HK-2 (cell line): ENCODE data around the gene SPATA16.
"Not testable (repeated sequence)": the region's sequence is repeated elsewhere in the genome, so short reads cannot be mapped to it uniquely, and the experiment has no call there.

Source experiments
- DNase-seq: peaks from one replicate; pipeline ENCODE4 v3.0.0-alpha.2; 2018; ENCODE audit not compliant: unreplicated experiment

The SPATA16 gene, protein sequence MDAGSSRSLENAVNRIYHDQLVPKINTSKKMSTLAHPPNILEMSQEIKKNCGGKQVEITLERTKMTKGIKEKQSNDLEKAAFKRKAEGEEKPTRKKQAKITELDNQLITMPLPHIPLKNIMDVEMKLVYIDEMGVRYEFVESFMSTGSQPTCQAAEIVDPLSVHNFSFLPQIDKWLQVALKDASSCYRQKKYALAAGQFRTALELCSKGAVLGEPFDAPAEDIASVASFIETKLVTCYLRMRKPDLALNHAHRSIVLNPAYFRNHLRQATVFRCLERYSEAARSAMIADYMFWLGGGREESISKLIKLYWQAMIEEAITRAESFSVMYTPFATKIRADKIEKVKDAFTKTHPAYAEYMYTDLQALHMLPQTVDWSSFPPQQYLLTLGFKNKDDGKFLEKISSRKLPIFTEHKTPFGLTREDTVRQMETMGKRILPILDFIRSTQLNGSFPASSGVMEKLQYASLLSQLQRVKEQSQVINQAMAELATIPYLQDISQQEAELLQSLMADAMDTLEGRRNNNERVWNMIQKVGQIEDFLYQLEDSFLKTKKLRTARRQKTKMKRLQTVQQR

DNA sequence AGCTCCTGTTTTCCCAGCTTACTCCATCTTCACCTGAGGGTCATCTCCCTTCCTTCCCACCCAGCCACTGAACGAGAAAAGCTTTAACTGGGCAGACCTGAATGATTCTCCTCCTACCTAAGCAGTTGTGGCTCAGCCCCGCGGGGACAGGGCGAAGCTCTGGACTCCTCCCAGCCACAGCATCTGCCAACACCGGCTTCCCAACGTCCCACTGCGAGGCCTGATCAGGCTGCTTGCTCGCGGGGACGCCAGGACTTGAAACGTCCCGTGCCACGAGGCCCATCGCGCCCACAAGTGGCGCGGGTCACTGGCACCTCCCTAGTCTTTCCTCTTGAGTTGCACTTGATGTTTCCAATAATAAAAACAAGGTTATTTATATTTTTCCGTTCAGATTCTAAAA is at the start of gene SPATA16:
SPATA16 (minus strand) TSS at position 250 of the 400 bp plus-strand sequence. CDS start 23,504 bp downstream, outside the sequence.
- no peak for DNase-seq

- not testable (repeated sequence) for DNase-seq
These were observed 42.0 kb upstream of the SPATA16 start for GRCh38 chr3:173183022-173183421.

- no peak for DNase-seq
These were observed 32.6 kb upstream of the SPATA16 start for GRCh38 chr3:173173652-173174051.

GRCh38 chr3:173159139-173159538 is 18.1 kb upstream of the SPATA16 start:
- not testable (repeated sequence) for DNase-seq

DNA sequence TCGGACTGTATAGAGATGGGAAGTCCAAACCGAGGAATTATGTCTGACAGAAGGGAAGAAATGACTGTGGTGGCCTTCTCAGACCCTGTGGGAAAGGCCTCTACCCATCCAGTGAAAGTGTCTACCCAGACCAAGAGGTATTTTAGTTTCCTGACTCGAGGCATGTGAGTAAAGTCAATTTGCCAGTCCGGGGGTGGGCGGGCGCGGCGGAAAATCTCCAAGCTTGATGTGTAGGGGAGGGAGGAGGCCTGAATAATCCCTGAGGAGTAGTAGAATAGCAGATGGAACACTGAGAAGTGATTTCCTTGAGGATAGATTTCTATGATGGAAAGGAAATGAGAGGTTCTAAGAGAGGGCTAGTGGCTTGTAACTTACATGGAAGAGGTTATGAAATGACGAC is 15.5 kb upstream of the SPATA16 start:
- not testable (repeated sequence) for DNase-seq

DNA sequence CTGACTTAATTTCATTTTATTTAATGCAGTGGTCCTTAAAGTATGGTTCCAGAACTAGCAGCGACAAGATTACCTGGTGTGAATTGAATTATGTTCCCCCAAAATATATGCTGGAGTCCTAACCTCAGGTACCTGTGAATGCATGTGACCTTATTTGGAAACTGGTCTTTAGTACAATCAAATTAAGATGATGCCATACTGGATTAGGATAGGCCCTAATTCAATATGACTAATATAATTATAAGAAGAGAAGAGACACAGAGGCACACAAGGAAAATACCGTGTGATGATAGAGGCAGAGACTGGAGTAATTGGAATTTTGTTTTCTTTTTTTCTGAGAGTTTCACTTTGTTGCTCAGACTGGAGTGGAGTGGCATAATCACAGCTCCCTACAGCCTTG is 12.6 kb upstream of the SPATA16 start:
- DNase-seq = no peak

DNA sequence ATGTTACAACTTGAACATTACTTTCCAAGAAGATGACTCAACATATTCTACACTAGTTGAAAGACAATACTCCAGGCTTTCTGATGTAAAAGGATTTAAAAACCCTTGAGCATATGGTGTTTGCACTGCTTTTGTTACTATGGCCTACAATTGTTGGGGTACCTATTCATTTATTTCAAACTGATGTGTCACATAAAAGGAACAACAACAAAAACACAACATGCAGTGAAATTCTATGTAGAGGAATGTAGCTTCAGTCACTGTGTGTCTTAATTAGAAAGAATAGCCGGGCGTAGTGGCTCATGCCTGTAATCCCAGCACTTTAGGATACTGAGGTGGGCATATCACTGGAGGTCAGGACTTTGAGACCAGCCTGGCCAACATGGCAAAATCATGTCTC is 1.6 kb downstream of the SPATA16 start:
- no peak for DNase-seq

DNA sequence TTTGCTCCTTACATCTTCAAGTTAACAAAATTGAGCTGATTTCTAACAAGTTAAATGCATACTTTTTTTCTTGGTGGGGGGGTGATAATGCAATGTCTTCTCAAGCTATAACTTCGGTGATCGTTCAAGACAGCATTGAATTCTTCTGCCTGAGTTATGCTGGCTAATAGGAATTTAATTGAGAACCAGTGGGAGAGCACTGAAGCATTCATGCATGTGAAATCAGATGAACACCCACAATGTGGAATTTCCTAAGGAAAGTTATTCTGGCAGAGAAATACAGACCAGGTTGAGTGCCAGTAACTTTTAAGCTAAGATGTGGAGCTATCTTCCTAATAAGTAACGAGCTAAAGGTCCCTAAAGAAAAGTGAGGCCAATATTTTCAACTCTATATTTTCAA is 3.0 kb downstream of the SPATA16 start:
- DNase-seq = no peak

GRCh38 chr3:173135059-173135458 is 6.0 kb downstream of the SPATA16 start:
- no peak for DNase-seq

DNA sequence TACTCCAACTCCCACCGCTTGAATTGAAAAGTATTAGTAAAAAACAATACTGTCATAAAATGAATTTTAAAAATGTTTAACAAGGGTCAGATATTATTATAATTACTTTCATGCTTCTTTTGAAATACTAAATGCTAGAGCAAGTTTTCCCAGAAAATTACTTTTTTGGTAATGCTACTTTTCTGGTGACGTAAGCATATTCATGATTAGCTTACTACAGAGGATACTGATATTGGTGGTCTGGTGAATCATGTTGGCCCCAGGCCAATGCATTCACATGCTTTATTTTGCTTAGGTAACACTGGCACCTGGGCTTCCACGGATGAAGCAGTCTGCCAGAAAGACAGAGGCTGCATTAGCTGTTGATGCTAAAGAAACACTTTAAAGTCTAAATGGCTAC is 12.4 kb downstream of the SPATA16 start:
- no peak for DNase-seq

DNA sequence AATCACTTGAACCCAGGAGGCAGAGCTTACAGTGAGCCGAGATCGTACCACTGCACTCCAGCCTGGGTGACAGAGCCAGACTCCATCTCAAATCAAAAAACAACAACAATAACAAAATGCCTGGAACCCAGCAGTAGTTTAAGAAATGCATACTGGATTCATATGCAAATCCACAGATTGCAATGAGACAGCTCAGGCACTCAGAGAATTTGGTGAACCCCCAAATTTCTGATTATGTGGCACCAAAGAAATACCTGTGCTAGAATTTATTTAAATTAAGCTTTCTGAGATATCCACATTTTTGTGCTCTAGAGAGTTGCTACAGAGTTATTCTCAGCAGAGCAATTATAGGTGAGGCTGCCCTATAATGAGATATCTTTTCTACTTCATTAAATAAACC is 29.7 kb downstream of the SPATA16 start:
- DNase-seq = no peak

- DNase-seq = no peak
These were observed 31.9 kb downstream of the SPATA16 start for GRCh38 chr3:173109143-173109542.

DNA sequence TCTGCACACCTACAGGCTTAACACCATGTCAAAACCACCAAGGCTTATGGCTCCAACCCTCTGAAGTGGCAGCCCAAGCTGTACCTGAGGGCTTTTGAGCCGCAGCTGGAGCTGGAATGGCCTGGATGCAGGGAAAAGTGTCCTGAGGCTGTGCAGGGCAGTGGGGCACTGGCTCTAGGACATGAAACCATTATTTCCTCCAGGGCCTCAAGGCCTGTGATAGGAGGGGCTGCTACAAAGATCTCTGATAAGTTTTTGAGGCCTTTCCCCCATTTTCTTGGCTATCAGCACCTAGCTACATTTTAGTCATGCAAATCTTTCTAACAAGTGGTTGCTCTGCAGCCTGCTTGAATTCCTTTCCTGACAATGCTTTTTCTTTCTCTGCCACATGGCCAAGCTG is 37.6 kb downstream of the SPATA16 start:
- no peak for DNase-seq

DNA sequence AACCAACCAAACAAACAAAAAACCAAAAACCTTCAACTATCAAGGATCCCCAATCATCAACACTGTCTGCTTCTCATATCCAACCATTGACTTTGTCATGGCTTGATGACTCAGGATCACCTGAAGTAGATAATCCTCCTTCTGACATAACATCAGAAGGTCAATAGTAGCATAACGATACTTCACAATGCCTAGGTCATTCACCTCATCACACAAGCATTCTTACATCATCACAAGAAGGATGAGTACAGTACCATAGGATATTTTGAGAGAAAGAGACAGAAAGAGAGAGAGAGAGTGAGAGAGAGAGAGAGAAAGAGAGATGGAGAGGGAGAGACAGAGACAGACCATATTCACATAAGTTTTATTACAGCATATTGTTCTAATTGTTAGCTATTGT is 42.1 kb downstream of the SPATA16 start:
- DNase-seq = no peak

DNA sequence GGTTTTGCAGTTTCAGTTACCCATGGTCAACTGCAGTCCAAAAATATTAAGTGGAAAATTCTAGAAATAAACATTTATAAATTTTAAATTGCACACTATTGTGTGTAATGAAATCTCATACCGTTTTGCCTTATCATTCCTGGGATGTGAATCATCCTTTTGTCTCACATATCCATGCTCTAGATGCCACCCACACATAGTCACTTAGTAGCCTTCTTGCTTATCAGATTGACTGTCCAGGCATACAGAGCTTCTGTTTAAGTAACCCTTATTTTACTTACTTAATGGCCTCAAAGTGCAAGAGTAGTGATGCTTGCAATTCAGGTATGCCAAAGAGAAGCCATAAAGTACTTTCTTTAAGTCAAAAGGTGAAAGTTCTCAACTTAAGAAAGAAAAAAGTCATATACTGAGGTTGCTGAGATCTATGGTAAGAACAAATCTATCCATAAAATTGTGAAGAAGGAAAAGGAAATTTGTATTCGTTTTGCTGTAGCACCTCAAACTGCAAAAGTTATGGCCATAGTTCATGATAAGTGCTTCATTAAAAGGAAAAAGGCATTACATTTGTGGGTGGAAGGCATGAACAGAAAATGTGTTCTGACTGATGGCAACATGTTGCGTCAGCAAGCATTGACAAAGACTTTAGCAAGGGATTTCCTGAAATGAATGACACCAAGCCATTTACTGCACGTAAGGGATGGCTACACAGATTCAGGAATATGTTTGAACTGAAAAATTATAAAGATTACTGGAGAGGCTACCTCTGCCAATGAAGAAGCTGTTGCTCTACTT is 43.8 kb downstream of the SPATA16 start:
- DNase-seq = no peak

DNA sequence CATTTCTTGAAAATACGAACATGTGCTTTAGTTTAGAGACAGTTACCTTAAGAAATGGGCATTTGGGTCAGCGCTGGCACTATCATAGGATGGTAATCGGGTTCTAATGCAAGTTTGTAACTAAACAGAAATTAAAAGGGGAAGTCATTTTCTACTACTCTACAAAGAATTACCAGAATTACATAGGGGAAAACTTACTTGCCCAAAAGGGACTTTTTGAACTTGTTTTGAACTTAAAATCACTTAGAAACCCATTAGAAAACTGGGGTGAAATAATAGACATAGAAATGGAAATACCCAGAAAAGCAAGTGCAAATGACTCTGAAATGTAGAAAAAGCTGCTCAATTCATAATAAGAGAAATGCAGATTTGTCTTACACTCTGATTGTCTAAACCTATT is 44.9 kb downstream of the SPATA16 start:
- no peak for DNase-seq

DNA sequence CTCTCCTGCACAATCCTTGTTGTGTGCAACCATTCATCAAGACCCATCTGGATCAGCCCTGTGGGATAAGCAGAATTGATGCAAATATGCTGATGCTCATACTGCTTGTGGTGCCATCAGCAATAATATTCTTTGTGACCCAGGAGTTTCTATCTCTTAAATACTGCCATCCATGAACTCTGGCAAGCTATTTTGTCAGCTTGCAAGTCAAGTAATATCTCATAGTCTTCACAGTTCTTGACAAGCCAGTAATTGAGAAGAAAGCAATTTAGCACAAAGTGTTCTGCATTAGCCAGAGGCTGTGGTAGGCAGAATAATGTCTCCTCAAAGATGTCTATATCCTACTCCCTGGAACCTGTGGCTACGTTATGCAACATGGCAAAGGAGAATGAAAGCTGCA is 49.0 kb downstream of the SPATA16 start:
- no peak for DNase-seq

DNA sequence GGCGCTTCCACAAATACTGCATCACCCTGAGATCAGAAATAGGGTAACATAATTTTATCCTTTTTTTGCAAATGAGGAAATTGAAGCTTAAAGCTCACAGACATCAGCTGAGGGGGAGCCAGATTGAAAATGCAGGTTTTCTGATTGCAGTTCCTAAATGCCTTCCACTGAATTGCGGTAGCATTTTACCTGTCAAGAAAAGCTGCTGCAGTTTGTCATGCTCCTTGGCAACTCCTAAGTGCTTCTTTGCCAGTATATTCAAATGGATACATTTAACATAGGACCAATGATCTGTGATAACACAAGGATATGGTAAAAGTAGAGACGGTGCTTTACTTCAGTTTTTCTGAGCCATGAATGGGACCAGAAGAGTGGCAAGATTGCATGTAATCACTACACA is 50.5 kb downstream of the SPATA16 start:
- no peak for DNase-seq

- no peak for DNase-seq
These were observed 51.8 kb downstream of the SPATA16 start for GRCh38 chr3:173089283-173089682.

- no peak for DNase-seq
These were observed 62.5 kb downstream of the SPATA16 start for GRCh38 chr3:173078525-173078924.

DNA sequence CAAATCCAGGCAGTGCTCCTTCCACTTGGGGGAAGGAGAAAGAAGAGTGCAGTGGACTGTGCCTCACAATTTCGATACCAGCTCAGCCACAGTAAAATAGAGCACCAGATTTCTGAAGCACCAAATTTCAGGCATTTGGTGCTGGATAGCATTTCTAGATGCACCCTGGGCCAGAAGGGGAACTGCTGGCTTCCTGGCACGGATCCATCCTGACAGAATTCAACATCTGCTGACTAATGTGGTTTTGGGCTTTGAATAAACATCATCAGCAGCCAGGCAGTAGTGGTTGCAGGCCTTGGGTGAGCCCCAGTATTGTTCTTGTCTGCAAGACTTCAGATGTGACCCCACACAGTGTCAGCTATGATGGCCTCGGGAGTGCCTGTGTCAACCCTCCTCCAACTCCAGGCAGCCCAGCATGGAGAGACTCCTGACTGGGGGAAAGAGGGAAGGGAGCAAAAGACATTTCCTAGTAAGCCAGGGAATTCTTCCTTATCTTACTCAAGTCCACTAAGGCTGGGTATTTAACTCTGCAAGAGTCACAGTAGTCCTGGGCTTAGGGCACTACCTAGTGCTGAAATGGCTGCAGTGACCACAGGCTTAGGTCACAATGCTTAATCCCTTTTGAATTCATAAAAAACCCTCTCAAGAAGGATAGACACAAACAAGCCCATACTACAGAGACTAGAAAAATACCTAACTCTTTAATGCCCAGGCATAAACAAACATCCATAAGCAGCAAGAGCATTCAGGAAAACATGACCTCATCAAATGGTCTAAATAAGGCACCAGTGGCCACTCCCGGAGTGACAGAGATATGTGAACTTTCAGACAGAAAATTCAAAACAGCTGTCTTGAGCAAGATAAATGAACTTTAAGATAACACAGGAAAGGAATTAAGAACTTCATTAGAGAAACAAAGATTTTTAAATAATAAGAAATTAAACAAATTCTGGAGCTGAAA is 74.7 kb downstream of the SPATA16 start:
- no peak for DNase-seq

GRCh38 chr3:173065543-173065981 is 75.5 kb downstream of the SPATA16 start:
- no peak for DNase-seq
